Activated naive CD4-positive, alpha-beta T cell treated with anti-CD3 and anti-CD28 coated beads, Interleukin-2, amount 50 U/mL, for 24 hours (primary cell): ENCODE results near the gene GPC6.

Experiments
- H3K27ac Mint-ChIP-seq: one replicate; pipeline ENCODE4 v1.8.0; 2021; ENCODE audit warnings: mild to moderate bottlenecking, mixed read lengths
- H3K27me3 Mint-ChIP-seq: one replicate; pipeline ENCODE4 v1.8.0; 2021; ENCODE audit warnings: mixed read lengths
- H3K36me3 Mint-ChIP-seq: one replicate; pipeline ENCODE4 v1.8.0; 2021; ENCODE audit warnings: mixed read lengths
- H3K4me1 Mint-ChIP-seq: one replicate; pipeline ENCODE4 v1.8.0; 2021; ENCODE audit warnings: mixed read lengths
- H3K4me3 Mint-ChIP-seq: one replicate; pipeline ENCODE4 v1.8.0; 2021; ENCODE audit warnings: mild to moderate bottlenecking, mixed read lengths
- H3K9me3 Mint-ChIP-seq: one replicate; pipeline ENCODE4 v1.8.0; 2021; ENCODE audit warnings: mixed read lengths

Gene GPC6

DNA sequence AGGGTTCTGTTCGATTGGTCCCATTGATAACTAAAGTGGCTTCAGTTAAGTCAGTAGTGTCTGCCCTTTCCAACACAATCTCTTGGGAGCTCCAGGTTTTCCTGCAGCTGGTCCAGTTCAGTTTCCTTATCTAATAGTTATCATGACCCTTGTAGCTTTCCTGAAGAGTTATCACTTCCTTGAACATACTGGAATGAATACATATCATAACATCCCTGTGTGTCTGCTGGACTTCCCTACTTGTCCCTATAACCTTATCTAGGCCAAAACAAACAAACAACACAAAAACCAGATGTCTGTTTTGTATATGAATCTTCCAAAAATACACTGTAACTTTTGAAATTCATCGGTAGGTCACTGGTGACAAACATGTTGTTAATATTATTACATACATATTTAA lies 1085.3 kb downstream of the GPC6 start:
- Mint-ChIP-seq H3K27ac (no peak overlapping the region), H3K27me3 (no peaks in the 10 kb centered on the region), H3K36me3 (no peaks in the 10 kb centered on the region)

DNA sequence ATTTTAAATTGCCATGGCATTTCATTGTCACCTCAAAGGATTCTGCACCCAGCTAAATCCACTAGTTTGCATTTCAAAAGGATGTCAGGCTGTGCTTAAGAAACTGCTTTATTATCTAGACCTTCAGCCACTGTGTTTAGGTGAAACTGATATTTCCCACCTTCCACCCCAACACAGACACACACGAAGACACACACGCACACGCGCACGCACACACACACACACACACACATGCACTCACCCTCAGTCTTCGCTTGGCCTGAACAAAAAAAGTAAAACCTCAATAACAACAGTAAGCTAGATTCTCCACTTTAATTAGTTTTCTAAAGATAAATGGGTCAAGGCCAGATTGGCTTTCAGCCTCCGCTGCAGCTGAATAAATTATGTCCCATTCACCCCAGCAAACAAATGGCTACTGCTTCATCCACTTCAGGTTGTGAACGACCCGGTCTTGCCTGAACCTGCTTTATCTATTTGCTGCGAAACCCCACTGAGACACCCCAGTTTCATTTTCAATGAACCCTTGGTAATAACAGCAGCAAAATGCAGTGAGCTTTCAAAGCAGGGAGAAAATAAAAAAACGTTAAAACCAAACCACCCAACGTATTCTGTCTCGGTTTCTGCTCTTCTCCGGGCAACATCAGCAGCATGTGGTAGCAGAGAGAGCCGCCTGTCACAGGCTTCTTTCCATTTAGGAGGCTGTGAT lies 1086.1 kb downstream of the GPC6 start:
- Mint-ChIP-seq H3K4me1 (peaks cover 11% of the 10 kb centered on the region), H3K27ac (no peak overlapping the region), H3K36me3 (no peaks in the 10 kb centered on the region), H3K27me3 (no peaks in the 10 kb centered on the region), H3K4me3 (no peak overlapping the region), H3K9me3 (peaks cover 5% of the 10 kb centered on the region)

More for the DNA sequence above, 1085.3 kb downstream of the GPC6 start:
- H3K9me3 Mint-ChIP-seq: peaks cover 5% of the 10 kb centered on the region
- peaks cover 3% of the 10 kb centered on the region for H3K4me1 Mint-ChIP-seq
- H3K4me3 Mint-ChIP-seq: no peak overlapping the region

DNA sequence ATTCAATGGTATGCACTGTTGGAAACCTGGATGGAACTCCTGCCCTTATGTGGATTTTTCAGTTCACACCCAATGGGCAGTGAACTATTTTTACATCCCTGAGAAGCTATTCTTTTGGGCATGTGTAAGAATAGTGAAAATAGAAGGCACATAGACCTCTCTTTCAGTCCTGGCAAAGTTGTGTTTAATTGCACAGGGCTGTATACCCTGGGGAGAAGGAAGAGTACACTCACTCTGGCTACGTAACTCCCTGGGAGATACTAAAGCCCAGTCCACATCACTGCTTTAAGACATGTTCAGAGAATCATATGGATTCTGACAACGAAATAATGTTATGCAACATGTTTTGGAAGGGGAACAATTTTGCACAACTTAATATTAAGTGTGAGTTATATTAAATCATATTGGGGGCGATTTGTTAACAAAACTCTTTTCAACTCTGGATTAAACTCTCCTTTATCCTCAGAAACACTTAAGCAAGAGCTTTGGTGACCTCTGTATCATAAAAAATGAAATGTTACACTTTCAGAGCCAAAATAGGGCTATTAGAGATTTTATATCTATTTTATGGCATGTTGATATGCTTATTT lies 1086.8 kb downstream of the GPC6 start:
- Mint-ChIP-seq H3K4me1 (peaks cover 18% of the 10 kb centered on the region), H3K4me3 (no peak overlapping the region), H3K27me3 (no peaks in the 10 kb centered on the region), H3K9me3 (peaks cover 5% of the 10 kb centered on the region), H3K36me3 (no peaks in the 10 kb centered on the region), H3K27ac (no peak overlapping the region)

DNA sequence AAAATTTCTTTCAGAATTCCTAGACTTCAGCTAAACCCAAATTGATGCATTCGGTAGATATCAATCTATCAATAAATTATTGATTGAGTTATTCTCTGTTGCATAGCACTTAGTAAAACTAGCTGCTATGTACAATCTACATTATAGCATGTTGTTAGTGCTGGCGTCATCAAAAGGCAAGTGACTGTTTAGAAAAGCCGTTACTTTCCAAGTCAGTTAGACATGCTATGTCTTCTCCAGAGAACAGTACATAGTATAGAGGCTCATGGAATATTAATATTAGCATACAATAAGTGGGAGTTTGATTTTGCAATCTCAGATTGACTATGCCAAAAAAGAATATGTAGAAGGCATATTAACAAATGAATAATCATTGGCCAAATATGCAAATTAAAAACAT lies 1087.3 kb downstream of the GPC6 start:
- Mint-ChIP-seq H3K4me1 (peaks cover 18% of the 10 kb centered on the region), H3K36me3 (no peaks in the 10 kb centered on the region), H3K27me3 (no peaks in the 10 kb centered on the region), H3K27ac (no peak overlapping the region), H3K9me3 (peaks cover 5% of the 10 kb centered on the region), H3K4me3 (no peak overlapping the region)

DNA sequence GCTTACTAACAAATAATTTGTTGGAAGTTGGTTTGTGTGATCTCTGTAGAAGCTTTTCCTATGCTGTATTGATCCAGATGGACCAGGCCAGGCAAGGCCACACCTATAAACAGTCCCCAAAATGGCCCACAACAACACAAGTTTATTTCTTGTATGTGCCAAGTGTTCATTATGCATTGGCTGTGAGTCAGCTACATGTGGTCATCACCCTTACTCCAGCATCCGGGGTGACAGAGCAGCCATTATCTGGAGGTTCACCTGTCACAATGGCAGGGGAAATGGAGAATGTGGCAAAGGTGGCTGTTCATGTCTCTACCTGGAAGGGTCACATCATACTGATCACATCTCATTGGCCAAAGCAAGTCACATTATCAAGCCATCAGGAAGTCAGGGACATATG lies 1088.6 kb downstream of the GPC6 start:
- no peak overlapping the region for H3K4me3 Mint-ChIP-seq
- H3K36me3 Mint-ChIP-seq: no peaks in the 10 kb centered on the region
- H3K9me3 Mint-ChIP-seq: peaks cover 5% of the 10 kb centered on the region
- peaks cover 18% of the 10 kb centered on the region for H3K4me1 Mint-ChIP-seq
- H3K27ac Mint-ChIP-seq: no peak overlapping the region
- no peaks in the 10 kb centered on the region for H3K27me3 Mint-ChIP-seq

DNA sequence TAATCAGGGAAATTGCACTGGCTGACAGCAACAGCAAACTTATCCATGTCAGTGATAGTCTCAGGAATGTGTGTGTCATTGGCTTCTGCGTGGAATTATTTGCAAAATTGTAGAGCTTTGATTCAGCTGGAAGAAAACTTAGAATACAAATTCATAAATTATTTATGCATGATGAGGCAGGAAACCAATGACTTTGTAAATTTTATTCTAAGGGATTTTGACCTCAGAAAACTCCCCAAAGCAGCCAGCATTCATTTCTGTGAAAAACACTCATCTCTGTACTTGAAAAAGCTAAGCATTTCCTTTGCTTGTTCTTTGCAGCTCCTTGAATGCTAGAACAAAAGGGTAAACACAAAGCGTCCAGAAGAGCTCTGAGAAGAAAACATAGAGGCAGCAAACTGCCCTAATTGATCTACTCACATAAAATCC lies 1090.5 kb downstream of the GPC6 start:
- peaks cover 21% of the 10 kb centered on the region for H3K4me1 Mint-ChIP-seq

DNA sequence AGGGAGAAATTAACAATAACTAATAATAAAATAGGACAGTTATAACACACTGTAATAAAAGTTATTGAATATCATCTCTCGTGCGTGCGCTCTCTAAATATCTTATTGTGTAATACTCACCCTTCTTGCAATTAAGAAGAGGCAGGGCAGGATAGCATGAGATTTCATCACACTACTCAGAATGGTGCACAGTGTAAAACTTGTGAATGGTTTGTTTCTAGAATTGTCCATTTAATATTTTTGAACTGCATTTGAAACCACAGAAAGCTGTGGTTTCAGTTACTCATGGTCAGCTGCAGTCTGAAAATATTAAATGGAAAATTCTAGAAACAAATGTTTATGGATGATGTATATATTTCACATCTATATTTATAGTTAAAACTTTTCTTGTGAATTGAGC lies 1091.8 kb downstream of the GPC6 start:
- H3K4me1 Mint-ChIP-seq: peaks cover 32% of the 10 kb centered on the region
- H3K27ac Mint-ChIP-seq: no peak overlapping the region
- H3K36me3 Mint-ChIP-seq: no peaks in the 10 kb centered on the region
- H3K4me3 Mint-ChIP-seq: no peak overlapping the region
- H3K27me3 Mint-ChIP-seq: no peaks in the 10 kb centered on the region
- H3K9me3 Mint-ChIP-seq: no peaks in the 10 kb centered on the region

More for the DNA sequence above, 1090.5 kb downstream of the GPC6 start:
- Mint-ChIP-seq H3K9me3 (no peaks in the 10 kb centered on the region), H3K27ac (peak overlapping the region; percentile 72), H3K27me3 (no peaks in the 10 kb centered on the region), H3K4me3 (no peak overlapping the region), H3K36me3 (no peaks in the 10 kb centered on the region)

DNA sequence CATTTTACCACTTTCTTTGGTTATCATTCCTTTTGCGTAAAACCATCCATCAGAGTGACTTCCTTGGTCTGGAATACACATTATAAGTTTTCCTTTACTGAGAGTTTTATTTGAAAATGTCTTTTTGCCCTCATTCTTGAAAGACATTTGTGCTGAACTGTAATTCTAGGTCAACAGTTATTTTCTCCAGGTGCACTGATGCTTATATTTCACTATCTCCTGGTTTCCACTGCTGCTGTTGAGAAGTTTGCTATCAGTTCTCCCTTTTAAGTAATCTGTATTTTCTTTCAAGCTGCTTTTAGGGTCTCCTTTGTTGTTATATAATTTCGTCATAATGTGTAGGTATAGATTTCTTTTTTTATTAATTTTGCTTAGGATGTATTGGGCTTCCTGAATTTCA lies 1092.9 kb downstream of the GPC6 start:
- peaks cover 42% of the 10 kb centered on the region for H3K4me1 Mint-ChIP-seq
- no peaks in the 10 kb centered on the region for H3K9me3 Mint-ChIP-seq
- H3K27ac Mint-ChIP-seq: no peak overlapping the region
- H3K36me3 Mint-ChIP-seq: no peaks in the 10 kb centered on the region
- H3K27me3 Mint-ChIP-seq: no peaks in the 10 kb centered on the region
- no peak overlapping the region for H3K4me3 Mint-ChIP-seq

DNA sequence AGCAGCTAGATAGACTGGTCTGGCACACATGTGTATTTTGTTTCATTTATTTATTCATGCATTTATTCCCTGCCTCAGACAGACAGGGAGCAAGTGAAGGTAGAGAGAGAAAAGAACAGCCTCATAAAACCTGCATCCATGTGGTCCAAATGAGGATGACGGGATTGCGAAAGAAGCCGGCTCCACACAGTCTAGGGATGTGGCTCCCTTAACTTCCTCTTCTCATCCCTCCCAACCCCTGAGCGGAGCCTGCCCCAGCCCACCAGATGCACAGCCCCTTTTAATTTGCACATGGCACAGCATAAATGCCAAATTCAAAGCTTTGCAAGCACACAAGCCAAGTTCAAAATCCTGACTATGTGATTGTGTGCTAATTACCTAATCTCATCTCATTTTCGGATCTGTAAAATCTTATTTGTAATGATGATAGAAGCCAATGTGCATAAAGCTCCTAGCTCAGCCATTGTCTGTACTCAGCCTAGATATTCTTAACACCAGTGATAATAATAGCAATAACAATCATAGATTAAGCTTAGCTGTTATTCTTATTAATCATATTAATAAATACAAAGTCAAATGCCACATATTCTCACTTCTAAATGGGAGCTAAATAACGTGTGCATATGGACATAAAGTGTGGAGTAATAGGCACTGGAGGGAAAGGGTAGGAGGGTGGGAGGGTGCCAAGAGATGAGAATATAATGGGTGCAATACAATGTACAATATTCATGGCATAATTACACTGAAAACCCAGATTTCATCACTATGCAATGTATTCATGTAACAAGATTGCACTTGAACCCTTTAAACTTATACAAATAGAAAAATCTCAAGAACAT lies 1096.5 kb downstream of the GPC6 start:
- Mint-ChIP-seq H3K27me3 (no peaks in the 10 kb centered on the region), H3K27ac (no peak overlapping the region), H3K4me3 (no peak overlapping the region), H3K9me3 (no peaks in the 10 kb centered on the region), H3K4me1 (peaks cover 59% of the 10 kb centered on the region), H3K36me3 (peaks cover 4% of the 10 kb centered on the region)

DNA sequence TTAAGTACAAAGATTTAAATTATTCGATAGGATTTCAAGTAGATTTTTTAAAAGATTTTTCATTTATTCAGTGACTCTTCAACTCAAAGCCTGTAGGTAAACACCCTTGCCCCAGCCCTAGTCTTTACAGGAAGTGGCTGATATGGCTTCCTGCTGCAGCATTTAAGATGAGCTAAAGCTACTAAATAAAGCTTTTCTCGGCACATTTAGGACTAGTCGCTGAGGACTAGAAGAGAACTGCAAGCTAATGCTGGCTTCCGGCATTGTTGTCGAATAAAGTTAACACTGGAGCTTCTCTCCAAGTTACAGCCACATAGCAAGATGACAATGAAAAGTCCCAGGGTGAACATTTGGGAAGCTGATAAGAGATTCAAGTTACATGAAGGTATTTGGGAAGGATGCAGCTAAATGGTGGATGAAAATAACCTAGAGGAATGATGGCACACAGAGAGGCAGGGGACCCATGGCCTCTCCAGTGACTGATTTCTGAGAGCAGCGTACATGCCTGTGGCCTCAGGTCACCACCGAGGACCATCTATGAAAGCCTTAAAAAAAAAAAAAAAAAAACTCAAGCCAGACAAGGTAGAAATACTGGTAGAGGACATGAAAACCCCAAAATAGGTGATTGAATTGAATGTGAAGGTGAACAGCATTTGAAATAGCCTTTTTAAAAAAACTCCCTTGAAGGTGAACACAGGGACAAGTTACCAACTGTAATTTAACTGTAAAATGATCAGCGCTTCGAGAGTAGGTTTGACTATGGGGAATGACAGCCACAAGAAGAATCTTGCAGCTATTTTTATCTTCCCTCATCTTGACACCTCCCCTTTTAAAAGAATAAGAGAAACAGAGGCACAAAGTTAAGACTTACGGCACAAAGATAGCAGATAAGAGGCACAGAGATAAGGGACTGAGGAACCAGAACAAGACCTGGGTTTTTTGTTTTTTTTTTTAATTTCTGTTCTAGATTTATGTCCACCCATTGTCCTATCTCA lies 1097.5 kb downstream of the GPC6 start:
- Mint-ChIP-seq H3K27me3 (no peaks in the 10 kb centered on the region), H3K27ac (peak overlapping the region; percentile 91), H3K9me3 (no peaks in the 10 kb centered on the region), H3K4me3 (peak overlapping the region; percentile 70), H3K36me3 (peaks cover 4% of the 10 kb centered on the region), H3K4me1 (peaks cover 61% of the 10 kb centered on the region)

DNA sequence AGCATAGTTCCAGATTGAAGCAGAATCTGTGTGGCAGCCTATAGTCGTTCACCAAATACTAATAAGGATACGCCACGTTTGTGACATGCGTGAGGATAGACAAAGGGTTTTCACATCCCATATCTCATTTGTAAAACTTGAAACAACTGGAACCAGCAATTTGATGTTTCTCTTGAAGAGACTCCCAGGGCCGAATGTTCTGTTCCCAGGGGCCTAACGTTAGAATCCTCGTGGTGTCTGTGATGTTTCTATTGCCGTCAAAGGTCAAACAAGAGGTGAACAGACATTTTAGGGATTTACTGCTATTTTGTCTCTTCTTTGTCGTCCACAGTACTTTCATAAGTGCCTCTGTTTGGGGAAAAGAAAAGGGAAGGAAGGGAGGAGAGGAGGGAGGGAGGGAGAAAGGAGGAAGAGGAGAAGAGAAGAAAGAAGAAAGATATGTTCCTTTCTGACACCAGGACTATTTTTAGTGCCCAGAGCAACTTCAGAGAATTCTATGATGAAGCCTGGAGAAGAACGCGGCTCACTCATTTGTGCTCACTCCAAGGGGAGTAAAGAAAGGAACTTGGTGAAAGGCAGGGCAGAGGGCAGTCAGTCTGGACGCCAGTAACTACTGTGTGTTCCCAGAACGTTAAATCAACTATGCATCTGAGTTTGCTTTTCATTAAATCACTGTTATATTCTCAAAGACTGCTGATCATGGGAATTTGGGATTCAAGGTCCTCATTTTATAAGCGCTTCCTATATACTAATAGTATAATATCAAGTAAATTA lies 1098.3 kb downstream of the GPC6 start:
- no peak overlapping the region for H3K4me3 Mint-ChIP-seq
- H3K9me3 Mint-ChIP-seq: peaks cover 5% of the 10 kb centered on the region
- peaks cover 70% of the 10 kb centered on the region for H3K4me1 Mint-ChIP-seq
- H3K27me3 Mint-ChIP-seq: no peaks in the 10 kb centered on the region
- peak overlapping the region; percentile 91 for H3K27ac Mint-ChIP-seq
- peaks cover 6% of the 10 kb centered on the region for H3K36me3 Mint-ChIP-seq

DNA sequence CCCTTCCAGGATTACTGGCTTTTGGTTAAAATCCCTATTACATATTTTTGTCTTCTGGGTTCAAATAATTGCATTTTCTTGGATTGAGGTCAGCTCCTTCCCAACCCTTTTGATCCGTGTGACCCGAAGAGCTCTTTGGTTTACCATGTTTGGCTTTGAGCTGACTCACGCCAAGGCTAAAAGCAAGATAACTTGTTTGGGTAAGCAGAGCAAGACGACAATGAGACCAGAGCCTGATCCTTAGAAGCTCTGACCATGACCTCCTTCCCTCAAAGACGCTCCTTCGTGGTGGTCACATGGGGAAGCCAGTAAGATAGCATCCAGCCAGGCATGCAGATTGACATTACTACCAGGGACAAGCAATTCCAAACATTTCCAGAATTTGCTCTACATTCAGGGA lies 1099.0 kb downstream of the GPC6 start:
- Mint-ChIP-seq H3K9me3 (peaks cover 7% of the 10 kb centered on the region), H3K4me3 (no peak overlapping the region)

DNA sequence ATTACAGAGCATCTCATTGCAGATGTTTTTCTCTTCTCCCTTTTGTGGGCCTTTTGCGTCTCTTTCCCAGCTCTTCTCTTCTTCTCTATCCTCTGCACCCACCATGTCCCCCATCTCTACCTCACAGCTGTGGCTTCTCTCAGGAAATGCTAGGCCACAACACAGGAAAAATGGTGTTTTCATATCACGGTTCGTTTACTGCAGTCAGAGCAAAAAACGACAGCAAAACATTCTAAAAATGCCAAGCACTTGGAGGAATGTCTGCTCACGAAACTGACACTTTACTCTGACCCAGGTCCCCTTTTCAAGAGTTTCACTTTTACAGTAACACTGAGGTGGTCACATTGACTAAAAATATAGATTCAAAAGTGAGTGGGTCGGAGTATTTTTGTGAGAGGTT lies 1100.7 kb downstream of the GPC6 start:
- Mint-ChIP-seq H3K27ac (peak overlapping the region; percentile 80), H3K9me3 (peaks cover 7% of the 10 kb centered on the region), H3K4me1 (peaks cover 81% of the 10 kb centered on the region), H3K4me3 (peak overlapping the region; percentile 69), H3K27me3 (peaks cover 4% of the 10 kb centered on the region), H3K36me3 (peaks cover 6% of the 10 kb centered on the region)

More for the DNA sequence above, 1099.0 kb downstream of the GPC6 start:
- Mint-ChIP-seq H3K27ac (no peak overlapping the region), H3K4me1 (peaks cover 77% of the 10 kb centered on the region), H3K27me3 (no peaks in the 10 kb centered on the region), H3K36me3 (peaks cover 6% of the 10 kb centered on the region)

DNA sequence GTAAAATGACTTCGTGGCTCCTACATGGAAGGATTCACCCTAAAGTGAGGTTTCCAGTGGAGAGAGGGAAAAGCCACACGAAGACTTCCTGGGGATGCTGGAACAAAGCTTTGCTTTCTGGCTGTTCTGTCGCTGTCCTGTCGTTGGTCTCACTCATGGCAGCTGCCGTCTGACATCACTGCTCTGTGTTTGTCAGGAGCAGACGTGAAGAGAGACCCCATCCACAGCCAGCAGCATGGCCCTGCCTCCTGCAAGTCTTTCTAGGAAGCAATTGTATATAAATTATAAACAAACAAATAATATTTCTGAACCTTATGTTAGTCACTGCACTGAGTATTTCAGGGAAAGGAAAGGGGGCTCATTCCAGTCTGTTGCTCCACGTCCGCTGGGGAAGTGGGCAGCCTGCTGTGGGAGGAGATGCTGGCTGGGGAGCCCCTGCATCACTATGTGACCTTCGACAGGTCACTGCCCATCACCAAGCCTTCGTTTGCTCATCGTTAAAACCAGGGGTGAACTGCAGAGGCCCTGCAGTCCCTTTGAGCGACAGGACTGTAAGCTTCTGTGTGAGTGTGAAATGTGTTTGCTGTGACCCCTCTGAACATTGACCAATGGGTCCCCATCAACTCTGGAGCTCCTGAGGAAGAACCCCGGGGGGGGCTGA lies 1101.9 kb downstream of the GPC6 start:
- H3K27ac Mint-ChIP-seq: no peak overlapping the region
- H3K36me3 Mint-ChIP-seq: peaks cover 6% of the 10 kb centered on the region
- H3K27me3 Mint-ChIP-seq: peaks cover 10% of the 10 kb centered on the region
- H3K4me1 Mint-ChIP-seq: peaks cover 71% of the 10 kb centered on the region
- no peak overlapping the region for H3K4me3 Mint-ChIP-seq
- peaks cover 7% of the 10 kb centered on the region for H3K9me3 Mint-ChIP-seq
